Cortex of kidney (tissue), 1 donor: Measurements from ENCODE around the gene VPS37B.

Experiments
- DNase-seq: peaks from one replicate; lab custom pipeline; 2025; lab: John Stamatoyannopoulos, UW

VPS37B gene

GRCh38 chr12:122852336-122853275 lies 43.3 kb downstream of the VPS37B start:
- no peak for DNase-seq

DNA sequence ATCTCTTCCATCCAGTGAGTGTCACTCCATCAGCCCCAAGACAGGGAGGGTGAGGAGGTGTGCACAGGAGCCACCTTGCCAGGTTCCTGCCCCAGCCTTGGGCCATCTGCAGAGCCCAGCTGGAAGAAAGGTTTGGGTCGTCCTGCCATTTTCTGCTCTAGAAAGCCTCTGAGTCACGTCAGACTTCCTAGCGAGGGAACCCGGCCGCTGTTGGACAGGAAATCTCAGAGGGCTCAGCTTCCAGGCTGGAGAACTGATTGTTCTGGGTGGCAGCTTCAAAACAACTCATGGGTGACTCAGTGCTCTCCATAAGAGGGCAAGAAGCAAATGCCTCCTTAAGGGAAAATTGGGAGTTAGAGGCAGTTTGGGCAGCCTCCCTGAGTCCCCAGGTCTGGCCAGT lies 44.1 kb downstream of the VPS37B start:
- no peak for DNase-seq

DNA sequence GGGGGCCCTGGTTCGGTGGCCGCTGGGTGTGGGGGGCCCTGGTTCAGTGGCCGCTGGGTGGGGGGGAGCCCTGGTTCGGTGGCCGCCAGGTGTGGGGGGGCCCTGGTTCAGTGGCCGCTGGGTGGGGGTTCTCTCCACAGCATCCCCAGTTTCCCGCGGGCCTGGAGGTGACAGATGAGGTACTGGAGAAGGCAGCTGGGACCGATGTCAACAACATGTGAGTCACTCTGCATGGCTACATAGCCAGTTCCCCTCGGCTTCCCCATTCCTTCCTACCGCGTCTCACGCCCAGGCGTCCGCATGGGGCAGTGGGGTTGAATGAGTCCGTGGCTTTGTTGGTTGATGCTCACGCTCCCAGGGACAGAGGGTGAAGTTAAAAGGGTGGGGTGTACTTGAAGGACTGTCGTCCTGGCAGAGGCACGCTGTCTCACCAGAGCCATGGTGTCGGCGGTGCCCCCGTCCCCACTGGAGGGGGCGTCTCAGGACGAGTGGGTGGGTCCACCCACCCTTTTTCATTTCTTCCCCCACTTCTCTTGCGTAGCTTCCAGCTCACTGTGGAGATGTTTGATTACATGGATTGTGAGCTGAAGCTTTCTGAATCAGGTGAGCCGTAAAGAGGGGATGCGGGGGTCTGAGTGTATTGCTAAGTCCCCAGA lies 45.1 kb downstream of the VPS37B start:
- no peak for DNase-seq

- no peak for DNase-seq
Observed at GRCh38 chr12:122850048-122850445, 45.9 kb downstream of the VPS37B start.

GRCh38 chr12:122849352-122850047 lies 46.4 kb downstream of the VPS37B start:
- no peak for DNase-seq

- DNase-seq, result no peak
Observed at GRCh38 chr12:122848471-122849351, 47.2 kb downstream of the VPS37B start.

DNA sequence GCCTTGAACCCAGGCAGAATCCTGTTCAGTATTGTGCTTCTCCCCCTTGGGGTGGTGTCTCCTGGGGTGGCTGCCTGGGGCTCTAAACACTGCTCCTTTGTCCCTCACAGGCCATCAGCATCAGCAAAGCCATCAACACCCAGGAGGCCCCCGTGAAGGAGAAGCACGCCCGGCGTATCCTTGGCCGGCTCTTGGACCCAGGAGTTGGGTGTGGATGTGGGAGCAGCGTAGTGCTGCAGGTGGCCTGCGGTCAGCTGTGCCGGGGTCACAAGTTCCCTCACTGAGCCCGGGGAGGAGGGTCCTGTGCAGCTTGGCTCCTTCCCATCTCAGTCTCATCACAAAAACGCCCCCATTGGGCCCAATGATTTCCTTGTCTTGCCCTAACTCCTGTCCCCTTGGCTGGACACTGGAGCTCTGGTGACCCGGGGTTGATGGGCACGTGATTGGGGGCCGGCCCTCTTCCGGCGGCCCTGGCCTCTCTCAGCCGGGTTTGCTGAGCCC lies 48.0 kb downstream of the VPS37B start:
- no peak for DNase-seq

DNA sequence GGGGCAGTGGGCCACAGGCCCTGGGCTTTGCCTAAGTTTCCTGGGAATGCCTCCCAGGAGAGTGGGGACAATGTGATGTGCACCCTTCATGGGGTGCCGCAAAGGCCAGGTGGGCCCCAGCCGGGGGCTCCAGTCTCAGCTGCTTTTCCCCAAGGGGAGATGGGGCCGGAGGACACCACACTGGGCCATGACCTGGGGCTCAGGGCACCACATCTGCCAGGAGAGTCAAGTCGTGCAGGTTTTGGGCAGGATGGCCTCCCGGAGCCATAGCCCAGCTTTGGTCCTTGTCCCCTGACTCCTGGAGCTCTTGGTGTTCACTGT lies 48.4 kb downstream of the VPS37B start:
- no peak for DNase-seq

DNA sequence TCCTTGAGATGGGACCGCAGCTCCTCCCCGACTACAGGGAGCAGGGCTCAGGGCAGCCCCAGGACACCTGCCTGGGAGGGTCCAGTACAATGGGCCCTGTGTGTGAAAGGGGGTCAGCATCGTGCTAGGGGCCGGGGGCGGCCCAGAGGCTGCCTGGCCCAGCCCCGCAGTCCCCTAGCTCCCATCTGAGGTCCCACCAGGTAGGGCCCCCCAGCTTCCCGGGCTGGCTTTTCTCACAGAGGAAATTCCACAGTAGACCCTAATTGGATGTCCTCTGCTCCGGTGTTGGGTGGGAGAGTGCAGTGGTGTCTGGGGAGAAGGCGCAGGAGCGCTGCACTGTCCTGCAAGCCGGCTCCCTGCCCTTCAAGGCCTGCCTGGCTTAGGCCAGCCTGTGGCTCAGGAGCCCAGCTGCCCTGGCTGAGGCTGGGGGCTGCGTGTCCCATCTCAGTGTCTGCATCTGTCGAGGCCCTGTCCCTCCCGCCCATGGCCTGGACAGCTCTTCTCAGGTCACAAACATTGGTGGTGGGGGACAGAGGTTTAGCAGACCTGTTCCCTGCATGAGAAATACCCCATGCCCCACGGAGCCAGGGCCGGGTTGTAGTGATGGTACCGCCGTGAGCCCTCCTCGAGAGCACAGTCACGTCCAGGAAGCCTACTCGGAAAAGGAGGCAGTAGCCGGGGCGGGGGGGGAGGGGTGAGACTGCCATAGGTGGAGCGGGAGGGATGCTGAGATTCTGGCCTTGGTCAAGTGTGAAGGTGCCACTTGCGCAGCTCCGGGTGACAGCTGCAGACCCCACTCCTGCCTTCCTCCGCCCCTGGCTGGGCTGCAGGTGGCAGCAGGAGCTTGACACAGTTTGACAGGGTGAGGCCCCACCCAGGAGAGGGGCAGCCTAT lies 49.1 kb downstream of the VPS37B start:
- DNase-seq, result no peak

- DNase-seq, result no peak
Observed at GRCh38 chr12:122845865-122846621, 49.9 kb downstream of the VPS37B start.

DNA sequence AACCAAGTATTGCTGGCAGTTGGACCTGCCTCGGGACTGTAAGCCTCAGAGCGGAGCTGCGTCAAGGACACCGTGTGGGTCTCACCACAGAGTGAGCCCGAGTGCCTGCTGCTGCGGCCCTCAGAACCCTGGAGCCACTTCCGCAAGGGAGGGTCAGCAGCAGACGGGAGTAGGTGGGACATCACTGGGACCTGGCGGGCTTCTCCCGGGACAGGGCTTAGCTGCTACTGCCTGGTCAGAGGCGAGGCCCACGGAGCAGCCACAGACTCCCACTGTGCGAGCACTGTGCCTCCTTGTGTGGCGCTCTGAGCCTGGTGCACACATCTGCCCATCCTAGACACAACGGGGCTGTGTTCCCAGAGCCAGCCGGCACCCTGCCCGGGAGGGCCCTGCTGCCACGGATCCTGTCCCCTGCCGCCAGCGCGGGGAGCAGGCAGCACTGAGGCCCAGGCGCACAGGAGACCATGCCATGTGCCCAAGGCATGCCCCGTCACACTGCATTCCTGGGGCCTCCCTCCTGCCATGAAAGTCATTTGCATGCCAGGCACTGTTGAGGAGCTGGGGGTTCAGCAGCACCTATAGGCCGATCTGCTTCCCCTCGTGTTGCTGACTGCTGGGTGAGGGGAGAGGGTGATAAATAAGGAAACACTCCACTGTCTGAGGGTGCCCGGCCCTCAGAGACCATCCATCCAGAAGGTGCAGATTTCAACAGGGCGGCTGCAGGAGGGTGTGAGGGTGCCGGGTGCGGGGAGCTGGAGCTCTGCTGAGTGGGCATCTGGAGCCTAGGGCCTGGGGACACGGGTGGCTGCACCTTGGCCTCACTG lies 50.7 kb downstream of the VPS37B start:
- DNase-seq, result no peak

DNA sequence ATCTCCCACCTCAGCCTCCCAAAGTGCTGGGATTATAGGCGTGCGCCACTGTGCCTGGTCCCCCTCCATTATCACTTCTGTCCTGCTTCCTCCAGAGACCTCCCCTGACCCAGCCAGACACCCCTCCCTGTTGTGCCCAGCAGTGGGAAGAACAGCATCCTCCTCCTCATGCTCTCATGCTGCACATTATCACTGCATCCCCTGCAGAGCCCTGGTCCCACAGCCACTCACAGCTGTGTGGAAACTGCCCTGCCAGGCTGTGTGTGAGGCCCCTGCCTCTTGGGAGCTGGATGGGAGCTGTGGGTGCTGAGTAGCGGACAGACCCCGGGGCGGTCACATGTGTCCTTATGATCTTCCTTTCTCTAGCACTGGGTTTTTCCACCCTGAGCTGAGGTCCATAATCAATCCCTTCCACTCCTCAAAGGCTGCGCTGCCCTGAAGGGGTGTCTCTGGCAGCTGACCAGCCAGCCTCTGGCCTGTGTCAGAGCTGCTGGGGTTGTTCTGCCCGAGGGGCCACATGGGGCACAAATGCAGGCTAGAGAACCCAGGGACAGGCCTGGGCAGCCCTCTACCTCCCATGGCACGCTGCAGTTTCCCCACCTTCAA lies 51.5 kb downstream of the VPS37B start:
- no peak for DNase-seq

DNA sequence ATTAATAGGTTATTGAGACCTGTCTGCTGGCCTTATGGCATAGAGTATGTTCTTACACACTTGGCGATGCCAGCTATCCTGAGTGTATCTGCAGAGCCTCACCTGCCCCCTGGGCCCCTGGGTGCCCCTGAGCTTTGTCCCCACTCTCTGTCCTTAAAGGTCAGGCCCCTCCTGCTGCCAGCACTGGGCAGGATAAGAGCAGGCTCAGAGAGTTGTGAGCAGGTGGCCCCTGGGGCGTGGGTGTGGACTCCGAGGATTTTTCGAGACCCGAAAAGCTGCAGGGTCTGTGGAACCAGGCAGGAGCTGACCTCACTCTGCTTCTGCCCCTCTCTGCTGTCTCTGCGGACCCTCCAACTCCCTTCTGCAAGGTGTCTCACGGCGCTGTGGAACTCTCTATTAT lies 52.5 kb downstream of the VPS37B start:
- DNase-seq, result no peak

DNA sequence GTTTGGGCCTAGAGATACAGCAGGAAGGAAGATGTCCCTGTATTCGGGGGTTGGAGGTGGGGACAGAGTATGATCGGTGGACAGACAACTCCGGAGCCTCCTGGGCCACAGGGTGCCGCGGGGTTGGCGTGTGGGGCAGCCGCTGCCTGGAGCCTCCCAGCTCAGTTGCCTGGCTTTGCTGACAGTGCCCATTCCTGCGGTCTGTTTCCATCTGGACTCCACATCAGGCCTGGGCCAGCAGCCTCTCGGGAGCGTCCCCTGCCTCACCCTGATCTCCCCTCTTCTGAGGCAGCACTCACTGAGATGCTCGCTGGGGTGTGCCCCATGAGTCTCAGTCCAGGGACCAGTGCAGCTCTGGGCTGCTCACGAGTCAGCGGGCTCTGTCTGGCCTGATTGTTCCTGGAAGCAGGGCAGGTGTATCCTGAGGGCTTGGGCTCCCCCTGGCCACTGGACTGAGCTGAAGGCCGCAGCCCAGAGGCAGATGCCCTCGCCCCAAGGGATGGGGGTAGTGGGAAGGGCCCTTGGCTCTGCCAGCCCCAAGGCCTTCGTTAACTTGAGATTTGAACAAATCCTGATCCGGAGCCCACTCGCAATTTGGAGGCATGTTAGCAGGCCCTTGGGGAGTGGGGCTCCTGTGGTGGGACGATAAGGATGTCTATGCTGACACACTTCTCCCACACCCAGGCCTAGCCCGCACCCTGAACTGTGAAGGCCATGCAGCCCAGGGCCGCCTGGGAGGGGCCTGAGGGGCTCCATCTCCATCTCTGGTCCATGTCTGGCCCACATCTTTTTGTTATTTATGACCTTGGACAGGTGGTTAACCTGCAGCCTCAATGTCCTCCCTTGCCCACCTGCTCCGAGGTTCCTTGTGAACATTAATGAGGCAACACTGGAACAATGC lies 53.2 kb downstream of the VPS37B start:
- no peak for DNase-seq

GRCh38 chr12:122841544-122842321 lies 54.2 kb downstream of the VPS37B start:
- DNase-seq, result no peak

DNA sequence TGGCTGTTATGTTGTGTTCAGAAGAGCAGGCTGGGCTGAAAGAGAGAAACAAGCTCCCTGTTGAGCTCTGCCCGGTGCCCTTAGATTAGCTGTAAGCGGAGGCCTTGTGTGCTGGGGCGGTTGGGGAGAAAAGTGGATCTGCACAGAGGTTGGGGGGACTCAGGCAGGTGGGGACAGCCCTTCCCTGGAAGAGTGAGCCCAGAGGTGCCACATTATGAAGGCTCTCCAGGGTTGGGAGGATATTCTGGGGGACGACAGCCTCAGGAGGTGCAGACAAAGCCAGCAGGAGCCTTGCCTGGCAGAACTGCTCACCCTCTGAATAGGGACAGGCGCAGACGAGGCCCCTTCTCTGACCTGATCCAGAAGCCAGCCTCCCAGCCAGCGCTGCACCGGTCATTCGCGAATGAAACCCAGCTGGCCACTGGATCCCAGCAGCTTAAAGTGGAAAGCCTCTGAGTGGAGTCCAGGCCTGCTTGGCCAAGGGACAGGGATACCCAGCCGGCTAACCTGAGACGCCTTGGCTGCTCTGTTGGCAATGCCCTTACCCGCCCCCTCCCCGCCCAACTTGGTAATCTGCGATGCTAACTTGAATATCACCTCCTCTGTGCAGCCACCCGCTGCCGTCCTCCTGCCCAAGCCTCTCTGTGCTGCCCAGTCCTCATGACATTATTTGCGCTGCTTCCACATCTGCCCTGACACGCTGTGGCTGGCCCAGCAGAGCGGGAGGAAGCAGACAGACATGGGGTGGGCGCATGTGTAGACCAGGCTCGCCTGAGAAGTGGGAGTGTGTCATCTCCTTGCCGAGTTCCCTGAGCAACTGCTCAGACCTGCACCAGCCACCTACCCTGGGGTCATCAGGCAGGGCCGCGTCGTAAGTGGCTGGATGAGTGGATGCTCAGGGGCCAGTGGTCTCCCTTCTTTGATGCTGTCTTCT lies 55.1 kb downstream of the VPS37B start:
- no peak for DNase-seq
